ENCODE data around the gene NPHP4. TPM values are rescaled to one million over a fixed set of nuclear protein-coding genes. Genes with fewer than 3 reads are reported as not detected.

Gene NPHP4
- total RNA-seq, 2 experiments from 2014 or later: 6.2 to 7.7 TPM

DNA sequence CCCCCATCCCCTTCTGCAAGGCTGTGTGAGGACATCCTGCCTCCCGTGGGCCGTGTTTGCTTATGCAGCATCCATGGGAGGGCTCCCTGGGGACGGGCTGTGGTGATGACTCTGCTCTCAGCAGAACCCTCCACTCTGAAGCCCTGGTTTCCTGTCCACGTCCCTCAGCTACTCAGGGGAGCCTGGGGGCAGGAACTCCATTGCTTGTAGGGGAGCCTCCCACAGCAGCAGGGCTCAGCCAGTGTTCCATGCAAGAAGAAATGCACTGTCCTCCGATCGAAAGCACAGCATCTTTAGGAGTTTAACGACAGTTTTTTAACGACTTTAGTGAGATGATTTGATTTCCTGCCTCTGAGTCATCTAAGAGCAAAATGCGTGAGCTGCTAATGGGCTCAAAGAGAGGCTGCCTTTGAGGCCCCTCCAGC is 45.1 kb upstream of the NPHP4 start:
- Mint-ChIP-seq H3K27ac (peak overlapping the region; percentile 61), H3K4me1 (ENCODE audit: low read depth) (peaks cover 47% of the 10 kb centered on the region), H3K27me3 (no peaks in the 10 kb centered on the region), H3K4me3 (no peak overlapping the region), H3K36me3 (ENCODE audit: low read depth) (peaks cover 66% of the 10 kb centered on the region), H3K9me3 (no peaks in the 10 kb centered on the region)
- Histone ChIP-seq H3K27ac (ENCODE audit: low read depth in 1 of 2, low read length in 2 of 2) (peak overlapping the region in 1 of 2 donors; percentile 4), H3K9me3 (ENCODE audit: control insufficient read depth in 1 of 2, insufficient read depth in 1 of 2, low read length in 2 of 2) (no peaks in the 10 kb centered on the region), H3K36me3 (ENCODE audit: insufficient read depth, low read length) (peaks cover 68% of the 10 kb centered on the region), H3K4me3 (ENCODE audit: low read length) (no peak overlapping the region), H3K4me1 (ENCODE audit: insufficient read depth, low read length) (peaks cover 61% of the 10 kb centered on the region), H3K27me3 (ENCODE audit: control insufficient read depth in 1 of 2, insufficient read depth in 2 of 2, low read length in 2 of 2) (no peaks in the 10 kb centered on the region)
- CTCF ChIA-PET: no interaction called here
- DNase-seq (peak in 1 of 14 experiments; percentile 16), ATAC-seq (ENCODE audit: poor library complexity) (peak; percentile 60)
- POLR2A ChIA-PET: interaction anchor here (0.7 kb wide), 1 partner anchor 12 kb away, joined by 3 read pairs; no protein-coding TSS in a partner anchor
- intact Hi-C loops (cut with DNase I, micrococcal nuclease): no loop called here
- TF ChIP-seq, protein P1, sequence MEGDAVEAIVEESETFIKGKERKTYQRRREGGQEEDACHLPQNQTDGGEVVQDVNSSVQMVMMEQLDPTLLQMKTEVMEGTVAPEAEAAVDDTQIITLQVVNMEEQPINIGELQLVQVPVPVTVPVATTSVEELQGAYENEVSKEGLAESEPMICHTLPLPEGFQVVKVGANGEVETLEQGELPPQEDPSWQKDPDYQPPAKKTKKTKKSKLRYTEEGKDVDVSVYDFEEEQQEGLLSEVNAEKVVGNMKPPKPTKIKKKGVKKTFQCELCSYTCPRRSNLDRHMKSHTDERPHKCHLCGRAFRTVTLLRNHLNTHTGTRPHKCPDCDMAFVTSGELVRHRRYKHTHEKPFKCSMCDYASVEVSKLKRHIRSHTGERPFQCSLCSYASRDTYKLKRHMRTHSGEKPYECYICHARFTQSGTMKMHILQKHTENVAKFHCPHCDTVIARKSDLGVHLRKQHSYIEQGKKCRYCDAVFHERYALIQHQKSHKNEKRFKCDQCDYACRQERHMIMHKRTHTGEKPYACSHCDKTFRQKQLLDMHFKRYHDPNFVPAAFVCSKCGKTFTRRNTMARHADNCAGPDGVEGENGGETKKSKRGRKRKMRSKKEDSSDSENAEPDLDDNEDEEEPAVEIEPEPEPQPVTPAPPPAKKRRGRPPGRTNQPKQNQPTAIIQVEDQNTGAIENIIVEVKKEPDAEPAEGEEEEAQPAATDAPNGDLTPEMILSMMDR (IDR thresholded peaks at IDR 0.05): no peak

DNA sequence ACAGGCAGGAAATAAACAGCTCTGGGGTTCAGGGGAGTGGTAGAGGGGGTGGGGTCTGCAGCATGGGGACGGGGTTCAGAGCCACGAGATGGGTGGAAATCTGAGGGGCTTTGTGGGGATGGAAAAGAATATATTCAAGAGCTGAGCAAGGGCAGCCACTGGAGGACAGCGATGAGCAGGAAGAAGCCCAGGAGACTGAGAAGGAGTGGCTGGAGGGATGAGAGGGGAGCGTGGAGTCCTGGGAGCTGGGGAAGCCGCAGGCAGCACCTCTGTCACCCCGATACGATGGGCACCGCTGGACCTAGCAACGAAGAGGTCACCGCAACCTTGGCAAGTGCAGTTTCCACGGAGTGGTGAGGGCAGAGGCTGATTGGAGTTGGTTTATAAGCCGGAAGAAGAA is 43.5 kb upstream of the NPHP4 start:
- Mint-ChIP-seq H3K4me1 (ENCODE audit: low read depth) (peaks cover 63% of the 10 kb centered on the region), H3K27ac (no peak overlapping the region), H3K4me3 (no peak overlapping the region), H3K36me3 (ENCODE audit: low read depth) (peaks cover 62% of the 10 kb centered on the region), H3K27me3 (no peaks in the 10 kb centered on the region), H3K9me3 (no peaks in the 10 kb centered on the region)
- Histone ChIP-seq H3K9me3 (ENCODE audit: control insufficient read depth in 1 of 2, insufficient read depth in 1 of 2, low read length in 2 of 2) (no peaks in the 10 kb centered on the region), H3K36me3 (ENCODE audit: insufficient read depth, low read length) (peaks cover 56% of the 10 kb centered on the region), H3K4me1 (ENCODE audit: insufficient read depth, low read length) (peaks cover 78% of the 10 kb centered on the region), H3K4me3 (ENCODE audit: low read length) (no peak overlapping the region), H3K27ac (ENCODE audit: low read depth in 1 of 2, low read length in 2 of 2) (peak overlapping the region in 1 of 2 donors; percentile 1), H3K27me3 (ENCODE audit: control insufficient read depth in 1 of 2, insufficient read depth in 2 of 2, low read length in 2 of 2) (no peaks in the 10 kb centered on the region)
- CTCF ChIA-PET: no interaction called here
- ATAC-seq (ENCODE audit: poor library complexity): no peak
- POLR2A ChIA-PET: interaction anchor here (0.7 kb wide), 1 partner anchor 73 kb away, joined by 3 read pairs; no protein-coding TSS in a partner anchor
- intact Hi-C loops (cut with DNase I, micrococcal nuclease): no loop called here
- no peak for DNase-seq
- TF ChIP-seq, protein P1 (IDR thresholded peaks at IDR 0.05): no peak

DNA sequence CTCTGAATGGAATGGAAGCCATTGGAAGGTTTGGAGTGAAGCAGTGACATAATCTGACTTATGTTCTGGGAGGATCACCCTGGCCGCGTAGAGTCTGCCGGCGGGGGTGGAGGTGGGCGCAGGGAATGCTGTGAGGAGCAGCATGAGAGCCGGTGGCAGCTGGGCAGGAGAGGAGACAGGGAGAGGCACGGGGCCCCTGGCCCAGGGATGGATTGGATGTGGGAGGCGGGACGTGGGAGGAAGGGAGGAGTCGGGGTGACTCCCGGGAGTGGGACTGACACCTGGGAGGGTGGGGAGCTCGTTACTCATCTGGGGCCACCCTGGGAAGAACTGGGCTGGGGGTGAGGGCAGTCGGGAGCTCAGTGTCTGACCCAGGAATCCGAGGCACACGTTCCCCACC is 43.1 kb upstream of the NPHP4 start:
- TF ChIP-seq, protein P1 (IDR thresholded peaks at IDR 0.05): no peak
- Mint-ChIP-seq H3K27me3 (no peaks in the 10 kb centered on the region), H3K27ac (peak overlapping the region; percentile 51), H3K4me1 (ENCODE audit: low read depth) (peaks cover 68% of the 10 kb centered on the region), H3K4me3 (peak overlapping the region; percentile 30), H3K36me3 (ENCODE audit: low read depth) (peaks cover 64% of the 10 kb centered on the region), H3K9me3 (no peaks in the 10 kb centered on the region)
- H3K4me3 ChIP-seq (ENCODE audit: low read length): no peak overlapping the region
- peak overlapping the region in 1 of 2 donors; percentile 1 for H3K27ac ChIP-seq (ENCODE audit: low read depth in 1 of 2, low read length in 2 of 2)
- ATAC-seq (ENCODE audit: poor library complexity) (no peak), DNase-seq (no peak)
- POLR2A ChIA-PET: no interaction called here
- intact Hi-C loops (cut with DNase I, micrococcal nuclease): no loop called here
- peaks cover 82% of the 10 kb centered on the region for H3K4me1 ChIP-seq (ENCODE audit: insufficient read depth, low read length)
- H3K36me3 ChIP-seq (ENCODE audit: insufficient read depth, low read length): peaks cover 54% of the 10 kb centered on the region
- no peaks in the 10 kb centered on the region for H3K9me3 ChIP-seq (ENCODE audit: control insufficient read depth in 1 of 2, insufficient read depth in 1 of 2, low read length in 2 of 2)
- CTCF ChIA-PET: no interaction called here
- H3K27me3 ChIP-seq (ENCODE audit: control insufficient read depth in 1 of 2, insufficient read depth in 2 of 2, low read length in 2 of 2): no peaks in the 10 kb centered on the region

Data from CD4-positive, alpha-beta T cell (primary cell).